Keratinocyte (primary cell): ENCODE results near the gene HPX.

Source experiments
- CTCF ChIP-seq, 3 experiments: IDR thresholded peaks in 1 of 3; conservative IDR thresholded peaks in 1 of 3; optimal IDR thresholded peaks in 1 of 3; 2 replicates in 2 of 3; 3 replicates in 1 of 3; pipeline versions ENCODE3 to v1.5.1; 2011; ENCODE audit warnings: low read length in 3 of 3, mild to moderate bottlenecking in 3 of 3, moderate library complexity in 2 of 3, control low read depth in 1 of 3, inconsistent platforms in 1 of 3; ENCODE audit not compliant: insufficient read depth in 2 of 3; ENCODE audit errors: extremely low read depth in 1 of 3
- EZH2 ChIP-seq: IDR thresholded peaks from one replicate; pipeline ENCODE4 v1.6.1; 2012; ENCODE audit warnings: inconsistent platforms, mild to moderate bottlenecking, low read length, moderate library complexity

- no peak for TF ChIP-seq CTCF (optimal IDR thresholded peaks at IDR 0.05 in 1 of 3, IDR thresholded peaks at IDR 0.05 in 1 of 3, conservative IDR thresholded peaks at IDR 0.05 in 1 of 3; ENCODE audit: extremely low read depth in 1 of 3, insufficient read depth in 2 of 3, low read length in 3 of 3)
- TF ChIP-seq EZH2, result no peak
Observed at GRCh38 chr11:6400431-6401345, 40.1 kb downstream of the HPX start.
